Measurements from ENCODE around the gene CTIF. TPM values are rescaled to one million over a fixed set of nuclear protein-coding genes. Genes with fewer than 3 reads are reported as not detected.

Gene CTIF
- total RNA-seq, 1 donor, result 65.9 TPM

DNA sequence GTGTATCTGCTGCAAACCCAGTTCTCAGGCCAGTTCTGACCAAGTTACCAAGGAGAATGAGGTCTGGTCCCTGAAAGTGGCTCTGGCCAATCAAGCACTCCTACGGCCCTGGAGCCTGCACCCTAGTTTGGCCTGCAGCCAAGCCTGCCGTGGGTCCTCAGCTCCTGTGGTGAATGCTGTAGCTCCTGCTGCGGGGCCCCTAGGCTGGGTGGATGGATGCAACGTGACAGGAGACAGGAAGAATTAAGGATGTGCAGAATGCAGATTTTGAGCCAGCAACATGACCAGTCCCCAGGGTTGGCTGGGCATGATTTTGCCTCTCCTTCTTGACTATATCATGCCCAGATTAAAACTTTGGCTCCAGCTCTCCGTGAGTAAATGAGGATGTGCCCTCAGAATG lies 314.8 kb downstream of the CTIF start:
- H3K36me3 ChIP-seq (ENCODE audit: insufficient read depth, low read length), result peaks cover 5% of the 10 kb centered on the region
- no peak for TF ChIP-seq CTCF (IDR thresholded peaks at IDR 0.05; ENCODE audit: extremely low read depth, low read depth, low read length)
- no peaks in the 10 kb centered on the region for H3K79me2 ChIP-seq (ENCODE audit: insufficient read depth, low read length)
- H2AFZ ChIP-seq (ENCODE audit: low read length), result no peak overlapping the region
- H4K20me1 ChIP-seq (ENCODE audit: insufficient read depth, low read length), result no peaks in the 10 kb centered on the region
- H3K9me3 ChIP-seq (ENCODE audit: low read depth, low read length), result no peaks in the 10 kb centered on the region
- no peak for DNase-seq (ENCODE audit: insufficient read length, low spot score, missing footprints)
- no peak overlapping the region for H3K4me3 ChIP-seq (ENCODE audit: insufficient read depth, low read length)
- H3K4me1 ChIP-seq (ENCODE audit: insufficient read depth, low read length), result peaks cover 42% of the 10 kb centered on the region
- H3K27ac ChIP-seq (ENCODE audit: low read depth, low read length), result no peak overlapping the region
- no peaks in the 10 kb centered on the region for H3K27me3 ChIP-seq (ENCODE audit: insufficient read depth, low read length)
- H3K4me2 ChIP-seq (ENCODE audit: insufficient read depth, low read length), result no peak overlapping the region

DNA sequence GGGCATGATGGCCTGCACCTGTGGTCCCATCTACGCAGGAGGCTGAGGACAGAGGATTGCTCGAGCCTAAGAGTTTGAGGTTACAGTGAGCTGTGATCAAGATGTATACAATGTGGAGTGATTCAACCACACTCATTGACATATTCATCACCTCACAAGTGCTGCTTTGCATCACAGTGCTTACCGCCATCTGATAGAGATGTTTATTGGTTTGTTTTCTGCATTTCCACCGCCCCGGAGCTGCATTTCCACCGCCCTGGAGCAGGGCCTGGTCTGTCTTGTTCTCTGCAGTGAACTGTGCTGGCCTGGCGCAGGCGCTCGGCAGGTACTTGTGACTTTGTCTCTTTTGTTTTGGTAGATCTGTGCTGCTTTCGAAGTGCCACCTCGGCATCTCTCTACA lies 315.9 kb downstream of the CTIF start:
- Histone ChIP-seq H3K27ac (ENCODE audit: low read depth, low read length) (no peak overlapping the region), H3K4me3 (ENCODE audit: insufficient read depth, low read length) (no peak overlapping the region), H3K79me2 (ENCODE audit: insufficient read depth, low read length) (no peaks in the 10 kb centered on the region), H3K36me3 (ENCODE audit: insufficient read depth, low read length) (peaks cover 5% of the 10 kb centered on the region), H4K20me1 (ENCODE audit: insufficient read depth, low read length) (no peaks in the 10 kb centered on the region), H3K4me1 (ENCODE audit: insufficient read depth, low read length) (peaks cover 41% of the 10 kb centered on the region), H2AFZ (ENCODE audit: low read length) (no peak overlapping the region), H3K27me3 (ENCODE audit: insufficient read depth, low read length) (no peaks in the 10 kb centered on the region), H3K4me2 (ENCODE audit: insufficient read depth, low read length) (no peak overlapping the region), H3K9me3 (ENCODE audit: low read depth, low read length) (no peaks in the 10 kb centered on the region)
- DNase-seq (ENCODE audit: insufficient read length, low spot score, missing footprints), result peak; percentile 35
- TF ChIP-seq CTCF (IDR thresholded peaks at IDR 0.05; ENCODE audit: extremely low read depth, low read depth, low read length), result no peak

- Histone ChIP-seq H3K4me2 (ENCODE audit: insufficient read depth, low read length) (no peak overlapping the region), H3K9me3 (ENCODE audit: low read depth, low read length) (no peaks in the 10 kb centered on the region), H3K27ac (ENCODE audit: low read depth, low read length) (no peak overlapping the region), H3K79me2 (ENCODE audit: insufficient read depth, low read length) (no peaks in the 10 kb centered on the region), H4K20me1 (ENCODE audit: insufficient read depth, low read length) (no peaks in the 10 kb centered on the region), H3K36me3 (ENCODE audit: insufficient read depth, low read length) (peaks cover 5% of the 10 kb centered on the region), H2AFZ (ENCODE audit: low read length) (no peak overlapping the region), H3K4me1 (ENCODE audit: insufficient read depth, low read length) (peaks cover 35% of the 10 kb centered on the region), H3K4me3 (ENCODE audit: insufficient read depth, low read length) (no peak overlapping the region), H3K27me3 (ENCODE audit: insufficient read depth, low read length) (no peaks in the 10 kb centered on the region)
- no peak for TF ChIP-seq CTCF (IDR thresholded peaks at IDR 0.05; ENCODE audit: extremely low read depth, low read depth, low read length)
- no peak for DNase-seq (ENCODE audit: insufficient read length, low spot score, missing footprints)
Measured at GRCh38 chr18:48855422-48856377, 316.9 kb downstream of the CTIF start.

DNA sequence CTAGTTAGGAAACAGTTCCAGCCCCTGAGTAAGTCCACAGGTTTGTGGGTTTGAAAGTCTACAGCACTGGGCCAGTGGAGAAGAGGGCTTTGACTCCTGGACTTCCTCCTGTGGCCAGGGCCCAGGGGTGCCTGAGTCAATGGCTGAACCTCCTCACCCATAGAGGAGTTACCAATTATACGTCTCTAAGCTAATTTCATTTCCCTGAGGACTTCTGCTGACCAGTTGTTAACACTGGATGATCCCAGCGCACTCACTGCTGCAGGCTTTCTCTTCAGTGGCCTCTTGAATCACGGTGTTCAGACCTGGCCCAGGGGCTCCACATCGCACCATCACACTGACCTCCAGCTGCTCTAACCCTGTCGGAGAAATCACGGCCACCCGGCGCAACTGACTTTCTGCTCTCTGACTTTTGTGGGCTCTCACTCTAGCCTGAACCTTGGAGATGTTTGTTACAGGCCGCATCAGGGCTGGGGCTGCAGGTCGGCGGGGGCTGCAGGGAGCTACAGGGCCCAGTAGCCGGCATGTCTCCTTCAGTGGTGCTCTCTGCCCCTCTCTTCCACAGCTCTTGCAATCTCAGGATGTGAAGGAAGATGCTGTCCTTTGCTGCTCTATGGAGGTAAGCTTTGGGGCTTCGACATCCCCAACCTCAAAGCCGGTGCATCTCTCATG lies 318.3 kb downstream of the CTIF start:
- no peaks in the 10 kb centered on the region for H4K20me1 ChIP-seq (ENCODE audit: insufficient read depth, low read length)
- peak; percentile 46 for DNase-seq (ENCODE audit: insufficient read length, low spot score, missing footprints)
- H3K9me3 ChIP-seq (ENCODE audit: low read depth, low read length), result no peaks in the 10 kb centered on the region
- no peak for TF ChIP-seq CTCF (IDR thresholded peaks at IDR 0.05; ENCODE audit: extremely low read depth, low read depth, low read length)
- H3K4me2 ChIP-seq (ENCODE audit: insufficient read depth, low read length), result no peak overlapping the region
- no peak overlapping the region for H2AFZ ChIP-seq (ENCODE audit: low read length)
- no peak overlapping the region for H3K4me3 ChIP-seq (ENCODE audit: insufficient read depth, low read length)
- H3K4me1 ChIP-seq (ENCODE audit: insufficient read depth, low read length), result peaks cover 26% of the 10 kb centered on the region
- H3K27ac ChIP-seq (ENCODE audit: low read depth, low read length), result no peak overlapping the region
- H3K27me3 ChIP-seq (ENCODE audit: insufficient read depth, low read length), result no peaks in the 10 kb centered on the region
- H3K79me2 ChIP-seq (ENCODE audit: insufficient read depth, low read length), result no peaks in the 10 kb centered on the region
- H3K36me3 ChIP-seq (ENCODE audit: insufficient read depth, low read length), result peaks cover 5% of the 10 kb centered on the region
